AG04450 (cell line): Measurements from ENCODE around the gene PKN3. TPM values are rescaled to one million over a fixed set of nuclear protein-coding genes. Genes with fewer than 3 reads are reported as not detected.

Experiments used
- CTCF ChIA-PET: fragments of 300-600, 350-600 bp; formaldehyde crosslinking; extraction: SDS; loops from one replicate; lab custom pipeline; 2022; ENCODE audit warnings: antibody characterized with exemption, inconsistent platforms; lab: Charles Lee
- POLR2A ChIA-PET: fragments of 350-600 bp; formaldehyde crosslinking; extraction: SDS; loops from one replicate; lab custom pipeline; 2021; ENCODE audit warnings: antibody characterized with exemption, inconsistent platforms; lab: Yijun Ruan, JAX
- DNase-seq: peaks from one replicate; pipeline ENCODE4 v3.0.0-alpha.2; 2011; ENCODE audit warnings: low read depth, low spot score
- H3K27ac ChIP-seq: one replicate; pipeline ENCODE4 v1.5.1; 2012; ENCODE audit warnings: low read depth, low read length, control low read depth
- H3K27me3 ChIP-seq: one replicate; pipeline ENCODE4 v1.6.0; 2012; ENCODE audit warnings: low read length; ENCODE audit not compliant: control insufficient read depth, insufficient read depth
- H3K4me3 ChIP-seq: 2 replicates; pipeline ENCODE4 v1.5.1; 2011; ENCODE audit warnings: mild to moderate bottlenecking, low read depth, low read length, control low read depth
- H3K9me3 ChIP-seq: 2 replicates; pipeline ENCODE4 v1.5.1; 2012; ENCODE audit warnings: low read length; ENCODE audit not compliant: control insufficient read depth, insufficient read depth
- CTCF ChIP-seq: IDR thresholded peaks from 2 replicates; pipeline ENCODE4 v1.5.1; 2011; ENCODE audit warnings: low read depth, low read length, control low read depth, inconsistent platforms
- polyA plus RNA-seq: library from polyadenylated mRNA; depleted of rRNA; stranded (reverse); fragments of >200 nt; gene quantifications from 2 replicates; pipeline ENCODE4 v1.2.3, GENCODE V29; 2011

The PKN3 gene
- polyA plus RNA-seq, 1 experiment, result 2.2 TPM

- POLR2A ChIA-PET, result no interaction called here
- TF ChIP-seq CTCF, result no peak
- DNase-seq, result no peak
- CTCF ChIA-PET, result no interaction called here
- H3K4me3 ChIP-seq, result no peak overlapping the region
- H3K9me3 ChIP-seq, result no peaks in the 10 kb centered on the region
- no peak overlapping the region for H3K27ac ChIP-seq
- H3K27me3 ChIP-seq, result no peaks in the 10 kb centered on the region
Observed at GRCh38 chr9:128747241-128747640, 44.9 kb downstream of the PKN3 start.

GRCh38 chr9:128750926-128751595 lies 48.8 kb downstream of the PKN3 start:
- H3K27me3 ChIP-seq, result no peaks in the 10 kb centered on the region
- H3K4me3 ChIP-seq, result no peak overlapping the region
- no peak overlapping the region for H3K27ac ChIP-seq
- POLR2A ChIA-PET, result no interaction called here
- no peak for DNase-seq
- no peaks in the 10 kb centered on the region; the same call in 1 of the 2 replicates for H3K9me3 ChIP-seq
- CTCF ChIA-PET, result no interaction called here
- TF ChIP-seq CTCF, result no peak

- Histone ChIP-seq H3K9me3 (no peaks in the 10 kb centered on the region; the same call in 1 of the 2 replicates), H3K27me3 (no peaks in the 10 kb centered on the region), H3K27ac (no peak overlapping the region), H3K4me3 (no peak overlapping the region)
- ChIA-PET POLR2A (no interaction called here), CTCF (no interaction called here)
- no peak for DNase-seq
- TF ChIP-seq CTCF, result no peak
Observed at GRCh38 chr9:128753627-128754026, 51.3 kb downstream of the PKN3 start.

GRCh38 chr9:128757602-128758001 lies 55.3 kb downstream of the PKN3 start:
- TF ChIP-seq CTCF, result no peak
- H3K27me3 ChIP-seq, result no peaks in the 10 kb centered on the region

GRCh38 chr9:128762671-128763449 lies 60.6 kb downstream of the PKN3 start:
- POLR2A ChIA-PET, result interaction anchor here (0.6 kb wide), 1 partner anchor 16 kb away, joined by 5 read pairs; no protein-coding TSS in a partner anchor
- H3K27me3 ChIP-seq, result no peaks in the 10 kb centered on the region
- TF ChIP-seq CTCF, result no peak
- H3K4me3 ChIP-seq, result no peak overlapping the region
- CTCF ChIA-PET, result no interaction called here
- no peaks in the 10 kb centered on the region for H3K9me3 ChIP-seq
- H3K27ac ChIP-seq, result no peak overlapping the region
- DNase-seq, result no peak

More at GRCh38 chr9:128757602-128758001, 55.3 kb downstream of the PKN3 start:
- CTCF ChIA-PET, result interaction anchor here (0.8 kb wide), 1 partner anchor 24 kb away, joined by 4 read pairs; no protein-coding TSS in a partner anchor
- no peak for DNase-seq
- Histone ChIP-seq H3K27ac (no peak overlapping the region), H3K4me3 (no peak overlapping the region), H3K9me3 (no peaks in the 10 kb centered on the region; the same call in 1 of the 2 replicates)
- POLR2A ChIA-PET, result no interaction called here
